Neuronal stem cell (in vitro differentiated cells): ENCODE data around the gene ATG4B.
A peak's percentile ranks its signal among the peaks of the same experiment; 100 is the strongest.

Experiments used
- DNase-seq: peaks from one replicate; pipeline ENCODE4 v3.0.0-alpha.2; 2013; ENCODE audit warnings: low spot score
- H2AFZ ChIP-seq: one replicate; pipeline ENCODE4 v1.6.1; 2013; ENCODE audit warnings: mild to moderate bottlenecking, low read length, inconsistent platforms
- H2AK5ac ChIP-seq: 2 replicates; pipeline ENCODE4 v1.6.1; 2013; ENCODE audit warnings: low read depth, mild to moderate bottlenecking, inconsistent platforms, low read length, moderate library complexity, mixed read lengths
- H2BK120ac ChIP-seq: 2 replicates; pipeline ENCODE4 v1.6.1; 2013; ENCODE audit warnings: low read depth, mild to moderate bottlenecking, inconsistent platforms, low read length, moderate library complexity, mixed read lengths
- H2BK12ac ChIP-seq: one replicate; pipeline ENCODE4 v1.6.1; 2013; ENCODE audit warnings: low read length, inconsistent platforms
- H2BK15ac ChIP-seq: 2 replicates; pipeline ENCODE4 v1.6.1; 2013; ENCODE audit warnings: mild to moderate bottlenecking, low read length, inconsistent platforms, mixed read lengths
- H2BK5ac ChIP-seq: one replicate; pipeline ENCODE4 v1.6.1; 2013; ENCODE audit warnings: inconsistent platforms, mild to moderate bottlenecking, low read length, moderate library complexity
- H3K14ac ChIP-seq: one replicate; pipeline ENCODE4 v1.6.1; 2013; ENCODE audit warnings: low read length, inconsistent platforms
- H3K18ac ChIP-seq: 2 replicates; pipeline ENCODE4 v1.6.1; 2013; ENCODE audit warnings: low read length, inconsistent platforms
- H3K23ac ChIP-seq: 2 replicates; pipeline ENCODE4 v1.6.1; 2013; ENCODE audit warnings: low read depth, mild to moderate bottlenecking, mixed read lengths, low read length, inconsistent platforms; ENCODE audit not compliant: poor library complexity
- H3K27ac ChIP-seq: replicated peaks from 3 replicates; pipeline ENCODE4 v1.5.1; 2013; ENCODE audit warnings: low read length, inconsistent platforms
- H3K27me3 ChIP-seq, 3 experiments: 2 replicates each; pipeline ENCODE4 v1.6.1; 2013; ENCODE audit warnings: low read length in 3 of 3, mild to moderate bottlenecking in 2 of 3, inconsistent platforms in 1 of 3, low read depth in 1 of 3, mixed read lengths in 1 of 3, moderate library complexity in 1 of 3; ENCODE audit not compliant: control insufficient read depth in 3 of 3, insufficient read depth in 3 of 3
- H3K36me3 ChIP-seq, 2 donors: replicated peaks in 1 of 2; 2 replicates each; pipeline ENCODE4 v1.6.1; 2013; ENCODE audit warnings: low read length in 2 of 2; ENCODE audit not compliant: control insufficient read depth in 2 of 2, insufficient read depth in 2 of 2
- H3K4ac ChIP-seq: 2 replicates; pipeline ENCODE4 v1.6.1; 2013; ENCODE audit warnings: inconsistent platforms, mild to moderate bottlenecking, low read length, moderate library complexity
- H3K4me1 ChIP-seq, 2 donors: 1 replicate in 1 of 2; 2 replicates in 1 of 2; pipeline ENCODE4 v1.6.1; 2013; ENCODE audit warnings: low read length in 2 of 2, low read depth in 1 of 2; ENCODE audit not compliant: control insufficient read depth in 2 of 2, insufficient read depth in 1 of 2
- H3K4me2 ChIP-seq: one replicate; pipeline ENCODE4 v1.6.1; 2013; ENCODE audit warnings: mild to moderate bottlenecking, low read length, inconsistent platforms; ENCODE audit not compliant: insufficient read depth, poor library complexity, severe bottlenecking
- H3K4me3 ChIP-seq, 2 donors: 2 replicates each; pipeline ENCODE4 v1.5.1; 2013; ENCODE audit warnings: low read length in 2 of 2, mild to moderate bottlenecking in 2 of 2, inconsistent platforms in 1 of 2, moderate library complexity in 1 of 2
- H3K79me1 ChIP-seq: one replicate; pipeline ENCODE4 v1.6.1; 2013; ENCODE audit warnings: low read depth, mild to moderate bottlenecking, inconsistent platforms, low read length, moderate library complexity
- H3K9ac ChIP-seq: one replicate; pipeline ENCODE4 v1.6.1; 2013; ENCODE audit warnings: mild to moderate bottlenecking, low read depth, low read length, inconsistent platforms; ENCODE audit not compliant: poor library complexity
- H3K9me3 ChIP-seq, 2 donors: replicated peaks in 1 of 2; 2 replicates each; pipeline versions ENCODE3 to v1.6.1; 2013; ENCODE audit warnings: low read length in 2 of 2, mild to moderate bottlenecking in 2 of 2, inconsistent platforms in 1 of 2, low read depth in 1 of 2, mixed read lengths in 1 of 2, moderate library complexity in 1 of 2; ENCODE audit not compliant: control insufficient read depth in 2 of 2, insufficient read depth in 1 of 2
- H4K8ac ChIP-seq: one replicate; pipeline ENCODE4 v1.6.1; 2013; ENCODE audit warnings: low read depth, mild to moderate bottlenecking, inconsistent platforms, low read length, moderate library complexity
- H4K91ac ChIP-seq: one replicate; pipeline ENCODE4 v1.6.1; 2013; ENCODE audit warnings: low read length, low read depth, mild to moderate bottlenecking, inconsistent platforms; ENCODE audit not compliant: poor library complexity
- WGBS, 2 donors: extraction: QIAGEN DNeasy Blood & Tissue Kit; methylation state at CpG; one replicate each; pipeline ENCODE4 v1.1.7; 2013; ENCODE audit warnings: missing lambda C conversion rate in 2 of 2, mixed read lengths in 1 of 2; ENCODE audit not compliant: insufficient read length in 2 of 2, insufficient replicate concordance in 1 of 2; ENCODE audit errors: extremely low coverage in 2 of 2; 5-methylcytosine and 5-hydroxymethylcytosine counted together

Gene ATG4B

GRCh38 chr2:241637795-241638660 is 535 bp downstream of the ATG4B start:
- Histone ChIP-seq H3K79me1 (peaks cover 19% of the 10 kb centered on the region), H3K4me1 (peaks cover 6 to 9% of the 10 kb centered on the region in 2 donors), H3K9ac (peak overlapping the region; percentile 98), H3K9me3 (peaks cover 3 to 14% of the 10 kb centered on the region in 2 donors), H3K27me3 (no peaks in the 10 kb centered on the region), H4K91ac (no peak overlapping the region), H2BK120ac (no peak overlapping the region), H3K36me3 (peaks cover 14 to 52% of the 10 kb centered on the region in 2 donors), H2BK12ac (no peak overlapping the region), H3K18ac (peak overlapping the region; percentile 85), H2AFZ (peak overlapping the region; percentile 100), H3K14ac (peak overlapping the region; percentile 94), H3K27ac (no peak overlapping the region), H3K23ac (peak overlapping the region; percentile 75), H2AK5ac (no peak overlapping the region), H3K4me2 (peak overlapping the region; percentile 43), H3K4me3 (peak overlapping the region; percentile 100), H2BK15ac (no peak overlapping the region), H3K4ac (no peak overlapping the region), H2BK5ac (no peak overlapping the region), H4K8ac (no peak overlapping the region)
- WGBS, 2 donors, result no CpG with 5 or more reads among the region's 67 CpGs
- no peak for DNase-seq

- Histone ChIP-seq H3K14ac (no peak overlapping the region), H3K79me1 (peaks cover 20% of the 10 kb centered on the region), H3K27ac (no peak overlapping the region), H2BK5ac (no peak overlapping the region), H2BK15ac (no peak overlapping the region), H4K8ac (no peak overlapping the region), H3K4me3 (peak overlapping the region; percentile 0 to 100), H3K18ac (no peak overlapping the region), H2BK120ac (no peak overlapping the region), H3K4me1 (peaks cover 6 to 9% of the 10 kb centered on the region in 2 donors), H4K91ac (no peak overlapping the region), H3K36me3 (peaks cover 7 to 47% of the 10 kb centered on the region in 2 donors), H3K23ac (no peak overlapping the region), H2BK12ac (no peak overlapping the region), H2AFZ (no peak overlapping the region), H3K27me3 (no peaks in the 10 kb centered on the region), H2AK5ac (no peak overlapping the region), H3K4me2 (no peak overlapping the region), H3K9ac (peak overlapping the region; percentile 70), H3K4ac (no peak overlapping the region), H3K9me3 (peaks cover 3 to 14% of the 10 kb centered on the region in 2 donors)
- no CpG with 5 or more reads among the region's 14 CpGs for WGBS, 2 donors
- no peak for DNase-seq
Observed at GRCh38 chr2:241638940-241639339, 1.4 kb downstream of the ATG4B start.

GRCh38 chr2:241639385-241639784 is 1.9 kb downstream of the ATG4B start:
- H3K9me3 ChIP-seq, result peaks cover 3 to 14% of the 10 kb centered on the region in 2 donors
- no peak overlapping the region for H2BK12ac ChIP-seq
- no peak overlapping the region for H4K8ac ChIP-seq
- no peak overlapping the region for H2BK15ac ChIP-seq
- no peak overlapping the region for H2BK5ac ChIP-seq
- no peaks in the 10 kb centered on the region for H3K27me3 ChIP-seq
- H3K79me1 ChIP-seq, result peaks cover 18% of the 10 kb centered on the region
- no peak overlapping the region for H3K9ac ChIP-seq
- no peak overlapping the region for H2BK120ac ChIP-seq
- no peak for DNase-seq
- H2AK5ac ChIP-seq, result no peak overlapping the region
- H2AFZ ChIP-seq, result no peak overlapping the region
- H4K91ac ChIP-seq, result no peak overlapping the region
- H3K14ac ChIP-seq, result no peak overlapping the region
- H3K23ac ChIP-seq, result no peak overlapping the region
- H3K4me2 ChIP-seq, result no peak overlapping the region
- peak overlapping the region in 1 of 2 donors; percentile 100 for H3K4me3 ChIP-seq
- no peak overlapping the region for H3K27ac ChIP-seq
- H3K4ac ChIP-seq, result no peak overlapping the region
- no CpG with 5 or more reads among the region's 7 CpGs for WGBS, 2 donors
- H3K18ac ChIP-seq, result no peak overlapping the region
- H3K4me1 ChIP-seq, result peaks cover 6 to 9% of the 10 kb centered on the region in 2 donors
- peaks cover 4 to 44% of the 10 kb centered on the region in 2 donors for H3K36me3 ChIP-seq

GRCh38 chr2:241640165-241640795 is 2.8 kb downstream of the ATG4B start:
- H3K4me2 ChIP-seq, result no peak overlapping the region
- no peak for DNase-seq
- WGBS, 2 donors, result no CpG with 5 or more reads among the region's 8 CpGs

More at GRCh38 chr2:241640165-241640795, 2.8 kb downstream of the ATG4B start:
- Histone ChIP-seq H4K8ac (no peak overlapping the region), H3K79me1 (peaks cover 14% of the 10 kb centered on the region), H2BK15ac (no peak overlapping the region), H2AFZ (no peak overlapping the region), H3K9me3 (peaks cover 3 to 14% of the 10 kb centered on the region in 2 donors), H3K4me1 (peaks cover 6 to 9% of the 10 kb centered on the region in 2 donors), H2BK12ac (no peak overlapping the region), H3K4ac (no peak overlapping the region), H3K23ac (no peak overlapping the region), H3K14ac (no peak overlapping the region), H3K9ac (no peak overlapping the region), H2AK5ac (no peak overlapping the region), H3K27me3 (no peaks in the 10 kb centered on the region), H3K36me3 (peaks cover 4 to 41% of the 10 kb centered on the region in 2 donors), H2BK120ac (no peak overlapping the region), H2BK5ac (no peak overlapping the region), H3K18ac (no peak overlapping the region), H3K27ac (no peak overlapping the region), H3K4me3 (no peak overlapping the region), H4K91ac (no peak overlapping the region)
